GM18511 (cell line): Measurements from ENCODE around the gene FHIT.
"Not testable (repeated sequence)": the region's sequence is repeated elsewhere in the genome, so short reads cannot be mapped to it uniquely, and the experiment has no call there.

ENCODE experiments used
- ATAC-seq: cut with Tn5 transposase; IDR thresholded peaks from one replicate; pipeline ENCODE4 v1.9.1; 2021; ENCODE audit warnings: mild to moderate bottlenecking, moderate library complexity; ENCODE audit not compliant: unreplicated experiment

Gene FHIT

GRCh38 chr3:59829527-59829926 is 1421.7 kb downstream of the FHIT start:
- no peak for ATAC-seq

GRCh38 chr3:59824876-59825275 is 1426.4 kb downstream of the FHIT start:
- ATAC-seq, result no peak

- no peak for ATAC-seq
These were observed 1430.0 kb downstream of the FHIT start for GRCh38 chr3:59821274-59821673.

GRCh38 chr3:59820352-59820934 is 1430.8 kb downstream of the FHIT start:
- no peak for ATAC-seq

- no peak for ATAC-seq
These were observed 1432.3 kb downstream of the FHIT start for GRCh38 chr3:59818919-59819300.

- no peak for ATAC-seq
These were observed 1433.0 kb downstream of the FHIT start for GRCh38 chr3:59818033-59818918.

GRCh38 chr3:59817511-59817910 is 1433.7 kb downstream of the FHIT start:
- ATAC-seq, result no peak

- ATAC-seq, result no peak
These were observed 1434.9 kb downstream of the FHIT start for GRCh38 chr3:59816312-59816711.

- no peak for ATAC-seq
These were observed 1438.1 kb downstream of the FHIT start for GRCh38 chr3:59813148-59813538.

GRCh38 chr3:59812237-59813147 is 1438.8 kb downstream of the FHIT start:
- ATAC-seq, result no peak

GRCh38 chr3:59811160-59811559 is 1440.1 kb downstream of the FHIT start:
- no peak for ATAC-seq

GRCh38 chr3:59810606-59811005 is 1440.6 kb downstream of the FHIT start:
- no peak for ATAC-seq

GRCh38 chr3:59809710-59810444 is 1441.4 kb downstream of the FHIT start:
- no peak for ATAC-seq

GRCh38 chr3:59809016-59809415 is 1442.2 kb downstream of the FHIT start:
- no peak for ATAC-seq

GRCh38 chr3:59808446-59808845 is 1442.8 kb downstream of the FHIT start:
- ATAC-seq, result no peak

GRCh38 chr3:59803268-59803667 is 1448.0 kb downstream of the FHIT start:
- no peak for ATAC-seq

GRCh38 chr3:59802453-59802852 is 1448.8 kb downstream of the FHIT start:
- not testable (repeated sequence) for ATAC-seq

GRCh38 chr3:59802045-59802444 is 1449.2 kb downstream of the FHIT start:
- ATAC-seq, result no peak

- ATAC-seq, result no peak
These were observed 1450.8 kb downstream of the FHIT start for GRCh38 chr3:59800481-59800880.

- no peak for ATAC-seq
These were observed 1452.7 kb downstream of the FHIT start for GRCh38 chr3:59798372-59799086.
